GM19193 (cell line): ENCODE results near the gene PCDHA8.

Experiments
- POLR2A ChIP-seq: IDR thresholded peaks from 4 replicates; pipeline ENCODE4 v1.6.1; 2011; ENCODE audit not compliant: insufficient read depth, insufficient read length; ENCODE audit errors: extremely low read depth

The PCDHA8 gene

GRCh38 chr5:140868721-140869554 is 28.0 kb downstream of the PCDHA8 start, which contains the start of gene PCDHA11:
PCDHA11 (plus strand) TSS chr5:140868957; CDS start chr5:140869104, 147 bp downstream.
- TF ChIP-seq POLR2A, result no peak

- no peak for TF ChIP-seq POLR2A
Observed at GRCh38 chr5:140869555-140869886, 28.5 kb downstream of the PCDHA8 start.

- no peak for TF ChIP-seq POLR2A
Observed at GRCh38 chr5:140870221-140871201, 29.5 kb downstream of the PCDHA8 start.

- no peak for TF ChIP-seq POLR2A
Observed at GRCh38 chr5:140875085-140876065, 34.4 kb downstream of the PCDHA8 start, which contains the start of gene PCDHA12. PCDHA12 (plus strand) TSS chr5:140875308; CDS start chr5:140875473, 165 bp downstream.

- no peak for TF ChIP-seq POLR2A
Observed at GRCh38 chr5:140877262-140877581, 36.2 kb downstream of the PCDHA8 start.

- no peak for TF ChIP-seq POLR2A
Observed at GRCh38 chr5:140881889-140882590, 41.1 kb downstream of the PCDHA8 start, which contains the start of gene PCDHA13. PCDHA13 (plus strand) TSS chr5:140882124; CDS start chr5:140882269, 145 bp downstream.

GRCh38 chr5:140882591-140882899 is 41.6 kb downstream of the PCDHA8 start:
- TF ChIP-seq POLR2A, result no peak

- TF ChIP-seq POLR2A, result no peak
Observed at GRCh38 chr5:140883373-140883772, 42.4 kb downstream of the PCDHA8 start.

- TF ChIP-seq POLR2A, result no peak
Observed at GRCh38 chr5:140883927-140884697, 43.1 kb downstream of the PCDHA8 start.
